ENCODE measurements around the gene ATXN7L1.
"Not testable (repeated sequence)": the region's sequence is repeated elsewhere in the genome, so short reads cannot be mapped to it uniquely, and the experiment has no call there.

Gene ATXN7L1

DNA sequence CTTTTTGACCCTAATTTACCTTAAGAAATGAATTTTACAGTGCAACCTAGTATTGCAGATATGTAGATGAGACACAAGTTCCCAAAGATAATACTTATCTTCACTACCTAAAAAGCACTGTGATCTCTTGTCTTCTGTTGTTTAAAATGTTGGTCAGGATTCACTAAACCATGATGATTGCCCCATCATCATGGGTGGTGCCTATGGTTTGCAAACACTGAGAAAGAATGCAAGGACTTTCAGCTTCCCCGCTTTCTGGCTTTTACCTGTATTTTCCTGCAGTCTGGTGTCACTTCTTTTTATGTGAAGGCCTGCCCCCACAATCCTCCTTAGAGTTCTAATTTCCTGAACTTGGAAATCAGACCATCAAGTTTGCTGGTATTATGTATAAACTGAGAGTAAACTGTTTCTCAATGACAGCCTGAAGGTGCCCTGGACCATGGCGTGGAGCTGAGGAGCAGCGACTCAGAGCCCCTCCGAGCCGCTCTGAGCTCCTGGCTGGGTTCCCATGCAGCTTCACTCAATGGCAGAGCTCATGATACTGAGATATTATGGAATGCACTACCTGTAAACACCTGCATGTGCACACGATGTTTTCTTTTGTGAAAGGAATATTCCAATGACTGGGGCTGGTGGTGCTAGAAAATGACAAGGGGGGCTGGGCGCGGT is 176.7 kb downstream of the ATXN7L1 start:
- TF ChIP-seq CTCF (IDR thresholded peaks at IDR 0.05; ENCODE audit: low read depth, low read length, missing control alignments) = no peak
- no peak for DNase-seq (ENCODE audit: extremely low read depth, low read depth)
- no peak overlapping the region for H3K4me3 ChIP-seq (replicated peaks; ENCODE audit: low read depth, low read length)

DNA sequence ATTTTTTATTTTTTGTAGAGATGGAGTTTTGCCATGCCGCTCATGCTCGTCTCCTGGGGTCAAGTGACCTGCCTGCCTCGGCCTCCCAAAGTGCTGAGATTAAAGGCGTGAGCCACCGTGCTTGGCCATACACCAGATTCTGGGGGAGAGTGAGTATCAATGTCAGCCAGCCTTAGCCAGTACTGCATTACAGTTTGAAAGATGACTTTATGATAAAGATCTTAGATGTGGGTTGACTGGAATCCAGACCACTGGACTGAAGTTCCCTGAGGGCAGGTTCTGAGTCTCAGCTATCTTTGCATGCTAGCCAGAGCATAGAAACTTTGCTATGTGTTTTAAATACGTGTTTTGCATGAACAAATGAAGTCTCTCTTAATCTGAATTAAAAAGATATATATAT is 177.9 kb downstream of the ATXN7L1 start:
- no peak for TF ChIP-seq CTCF (IDR thresholded peaks at IDR 0.05; ENCODE audit: low read depth, low read length, missing control alignments)
- no peak overlapping the region for H3K4me3 ChIP-seq (replicated peaks; ENCODE audit: low read depth, low read length)
- DNase-seq (ENCODE audit: extremely low read depth, low read depth) = no peak

GRCh38 chr7:105697753-105698152 is 178.6 kb downstream of the ATXN7L1 start:
- no peak for TF ChIP-seq CTCF (IDR thresholded peaks at IDR 0.05; ENCODE audit: low read depth, low read length, missing control alignments)
- H3K4me3 ChIP-seq (replicated peaks; ENCODE audit: low read depth, low read length) = no peak overlapping the region
- DNase-seq (ENCODE audit: extremely low read depth, low read depth) = no peak

- DNase-seq (ENCODE audit: extremely low read depth, low read depth); H3K4me3 ChIP-seq (replicated peaks; ENCODE audit: low read depth, low read length): not testable (repeated sequence)
Observed at GRCh38 chr7:105697169-105697568, 179.2 kb downstream of the ATXN7L1 start.

DNA sequence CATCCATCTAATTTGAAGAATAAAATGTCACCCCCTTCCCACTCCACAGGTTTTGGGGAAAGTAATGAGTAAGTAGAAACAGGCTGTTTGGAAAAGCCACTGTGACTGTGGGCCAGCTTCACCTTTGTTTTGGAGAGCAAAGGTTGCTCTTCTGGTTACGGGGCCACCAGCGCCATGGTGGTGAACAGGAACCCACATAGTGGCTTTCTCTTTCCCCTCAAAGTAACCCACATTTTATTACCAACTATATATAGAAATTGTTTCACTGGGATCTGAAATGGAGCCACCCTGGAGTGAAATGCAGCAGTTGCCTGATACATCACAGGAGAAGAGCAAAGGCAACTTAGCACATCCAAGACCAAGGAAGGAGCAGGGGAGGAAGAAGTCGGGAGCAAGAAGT is 182.8 kb downstream of the ATXN7L1 start:
- no peak for TF ChIP-seq CTCF (IDR thresholded peaks at IDR 0.05; ENCODE audit: low read depth, low read length, missing control alignments)
- H3K4me3 ChIP-seq (replicated peaks; ENCODE audit: low read depth, low read length) = no peak overlapping the region
- DNase-seq (ENCODE audit: extremely low read depth, low read depth) = no peak

DNA sequence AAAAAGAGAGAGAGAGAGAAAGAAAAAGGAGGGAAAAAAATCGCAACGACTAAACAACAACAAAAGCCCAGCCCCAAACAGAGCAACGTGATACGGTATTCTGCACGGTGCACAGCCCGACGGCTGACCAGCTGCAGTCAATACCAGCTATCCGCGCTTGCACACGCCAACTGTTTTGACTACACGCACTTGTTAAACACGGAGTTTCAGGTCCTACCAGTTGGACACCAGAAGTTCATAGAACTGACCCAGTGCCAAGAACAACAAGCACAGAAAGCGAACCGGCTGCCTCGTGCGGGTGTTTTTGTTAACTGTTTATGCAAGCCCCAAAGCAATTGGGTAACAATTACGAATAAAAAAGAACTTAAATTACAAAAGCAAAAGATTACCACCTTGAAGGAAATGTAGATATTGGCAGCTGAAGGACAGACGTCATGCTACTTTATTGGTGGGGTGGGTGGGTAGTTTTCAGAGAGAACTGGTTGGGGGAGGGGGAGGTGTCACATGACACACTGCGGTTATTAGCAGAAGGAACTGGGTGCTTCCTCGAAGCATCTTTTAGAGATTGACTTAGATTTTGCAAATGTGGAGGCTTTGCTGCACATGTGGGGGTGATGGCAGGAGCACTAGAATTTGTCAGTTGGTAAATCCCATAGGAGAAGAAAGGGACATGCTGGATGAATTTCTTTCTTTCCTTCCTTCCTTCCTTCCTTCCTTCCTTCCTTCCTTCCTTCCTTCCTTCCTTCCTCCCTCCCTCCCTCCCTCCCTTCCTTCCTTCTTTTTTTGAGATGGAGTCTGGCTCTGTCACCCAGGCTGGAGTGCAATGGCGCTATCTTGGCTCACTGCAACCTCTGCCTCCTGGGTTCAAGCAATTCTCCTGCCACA is 184.5 kb downstream of the ATXN7L1 start:
- peak overlapping the region; percentile 39 for H3K4me3 ChIP-seq (replicated peaks; ENCODE audit: low read depth, low read length)
- TF ChIP-seq CTCF (IDR thresholded peaks at IDR 0.05; ENCODE audit: low read depth, low read length, missing control alignments) = no peak
- peak; percentile 68 for DNase-seq (ENCODE audit: extremely low read depth, low read depth)

- H3K4me3 ChIP-seq (replicated peaks; ENCODE audit: low read depth, low read length) = peak overlapping the region; percentile 39
- DNase-seq (ENCODE audit: extremely low read depth, low read depth) = no peak
- TF ChIP-seq CTCF (IDR thresholded peaks at IDR 0.05; ENCODE audit: low read depth, low read length, missing control alignments) = no peak
Observed at GRCh38 chr7:105691082-105691679, 185.2 kb downstream of the ATXN7L1 start.

Measured in HFF-Myc (cell line).